ENCODE results near the gene EVL.
"Not testable (repeated sequence)": the region's sequence is repeated elsewhere in the genome, so short reads cannot be mapped to it uniquely, and the experiment has no call there.

EVL gene

DNA sequence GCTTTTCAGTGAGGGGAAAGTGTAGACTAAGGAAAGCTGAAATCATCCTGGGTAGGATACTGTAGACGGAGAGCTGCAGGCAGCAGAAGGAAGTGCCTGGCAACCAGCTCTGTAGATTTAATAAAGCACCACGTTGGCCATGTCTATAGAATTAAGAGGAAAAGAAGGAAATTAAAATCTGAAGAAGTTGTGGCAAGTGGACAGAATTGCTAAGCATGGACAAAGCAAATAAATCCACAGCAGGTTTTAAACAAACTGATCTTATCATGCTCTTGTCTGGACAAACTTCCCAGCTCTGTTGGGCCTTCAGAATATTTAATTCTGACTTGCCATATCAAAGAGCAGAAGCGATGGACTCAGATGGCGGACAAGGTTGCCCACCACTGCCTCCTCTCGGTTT, 27.2 kb upstream of the EVL start:
- no peak for ATAC-seq

GRCh38 chr14:100039903-100040302, 25.3 kb upstream of the EVL start:
- ATAC-seq: no peak

GRCh38 chr14:100041271-100041670, 24.0 kb upstream of the EVL start:
- no peak for ATAC-seq

GRCh38 chr14:100042286-100042685, 22.9 kb upstream of the EVL start:
- no peak for ATAC-seq

DNA sequence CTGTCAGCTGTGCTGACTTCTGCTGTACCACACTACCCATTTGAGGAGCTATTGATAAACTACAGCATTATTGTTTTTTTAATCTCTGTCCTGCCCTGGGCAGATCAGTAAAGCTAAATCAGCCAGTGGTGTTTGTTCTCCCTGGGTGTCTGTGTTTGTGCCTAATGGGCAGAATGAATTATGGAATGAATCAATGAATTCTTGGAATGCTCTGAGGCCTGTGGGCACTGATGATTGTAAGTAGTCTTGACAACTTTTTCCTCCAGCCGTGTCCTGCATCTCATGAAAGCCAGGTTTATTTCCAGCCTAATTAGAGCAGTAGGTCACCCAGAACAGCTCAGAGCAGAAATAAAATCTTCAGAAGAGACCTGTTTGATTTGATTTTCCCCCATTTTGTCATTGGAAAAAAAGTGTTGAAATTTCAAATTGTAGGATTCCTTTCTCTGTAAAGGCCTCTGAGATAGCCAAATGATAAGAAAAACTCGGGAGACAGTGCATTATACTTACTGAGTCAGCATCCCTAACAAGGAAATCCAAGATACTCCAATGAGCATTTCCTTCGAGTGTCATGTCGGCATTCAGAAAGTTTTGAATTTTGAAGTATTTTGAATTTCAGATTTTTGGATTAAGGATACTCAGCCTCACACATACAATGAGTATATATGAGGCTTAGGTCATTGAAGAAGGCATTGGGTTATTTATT, 19.4 kb upstream of the EVL start:
- ATAC-seq: no peak

DNA sequence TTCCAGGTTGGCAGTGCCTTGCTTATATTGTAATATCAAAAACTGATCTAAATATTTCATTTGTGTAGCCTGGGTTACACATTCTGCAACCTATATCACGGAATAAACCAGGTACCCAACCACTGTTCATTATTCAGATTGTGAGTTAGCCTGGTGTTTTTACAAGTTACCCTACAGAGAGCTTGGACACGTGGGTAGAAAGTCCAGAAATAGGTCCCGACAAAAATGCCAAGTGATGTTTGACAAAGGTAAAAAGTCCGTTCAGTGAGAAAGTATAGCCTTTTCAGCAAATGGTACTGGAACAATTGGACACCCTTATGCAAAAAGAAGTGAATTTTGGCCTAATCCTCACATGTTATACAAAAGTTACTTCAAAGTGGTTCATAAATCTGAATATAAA, 17.6 kb upstream of the EVL start:
- no peak for ATAC-seq

GRCh38 chr14:100048786-100049185, 16.4 kb upstream of the EVL start:
- no peak for ATAC-seq

GRCh38 chr14:100049220-100049619, 16.0 kb upstream of the EVL start:
- no peak for ATAC-seq

DNA sequence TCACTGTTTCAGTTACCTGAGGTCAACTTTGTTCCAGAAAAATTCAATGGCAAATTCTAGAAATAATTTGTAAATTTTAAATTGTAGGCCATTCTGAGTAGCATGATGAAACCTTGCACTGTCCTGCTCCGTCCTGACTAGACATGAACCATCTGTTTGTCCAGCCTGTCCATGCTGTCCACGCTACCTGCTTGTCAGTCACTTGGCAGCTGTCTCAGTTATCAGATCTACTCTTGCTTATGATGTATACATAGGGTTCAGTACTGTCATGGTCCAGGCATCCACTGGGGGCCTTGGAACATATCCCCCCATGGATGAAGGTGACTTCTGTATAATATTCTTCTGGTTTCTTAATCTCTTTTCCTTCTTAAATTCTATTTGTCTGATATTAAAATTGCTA, 14.1 kb upstream of the EVL start:
- ATAC-seq: no peak

DNA sequence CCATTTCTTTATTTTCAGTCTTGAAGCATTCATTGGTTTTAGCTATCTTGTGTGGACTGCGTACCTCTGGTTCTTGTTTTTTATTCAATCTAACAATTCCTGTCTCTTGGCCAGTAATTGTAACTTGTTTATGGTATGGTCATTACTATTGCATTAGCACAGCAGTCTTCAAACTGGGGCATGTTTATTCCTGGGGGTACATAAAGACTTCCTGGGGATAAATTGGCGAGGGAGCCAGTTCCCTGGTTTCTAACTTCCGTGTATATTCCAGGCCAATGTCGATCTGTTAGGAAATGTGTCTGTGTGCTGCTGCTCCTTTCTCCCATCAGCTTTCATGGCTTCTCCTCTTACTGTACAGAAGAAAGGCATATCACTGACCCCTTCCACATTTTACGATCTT, 13.7 kb upstream of the EVL start:
- no peak for ATAC-seq

- ATAC-seq: no peak
Measured at GRCh38 chr14:100052819-100053218, 12.4 kb upstream of the EVL start.

- no peak for ATAC-seq
Measured at GRCh38 chr14:100054316-100055075, 10.7 kb upstream of the EVL start.

- ATAC-seq: no peak
Measured at GRCh38 chr14:100056431-100056830, 8.8 kb upstream of the EVL start.

GRCh38 chr14:100056964-100057795, 8.0 kb upstream of the EVL start:
- peak; percentile 28 to 40 for ATAC-seq

DNA sequence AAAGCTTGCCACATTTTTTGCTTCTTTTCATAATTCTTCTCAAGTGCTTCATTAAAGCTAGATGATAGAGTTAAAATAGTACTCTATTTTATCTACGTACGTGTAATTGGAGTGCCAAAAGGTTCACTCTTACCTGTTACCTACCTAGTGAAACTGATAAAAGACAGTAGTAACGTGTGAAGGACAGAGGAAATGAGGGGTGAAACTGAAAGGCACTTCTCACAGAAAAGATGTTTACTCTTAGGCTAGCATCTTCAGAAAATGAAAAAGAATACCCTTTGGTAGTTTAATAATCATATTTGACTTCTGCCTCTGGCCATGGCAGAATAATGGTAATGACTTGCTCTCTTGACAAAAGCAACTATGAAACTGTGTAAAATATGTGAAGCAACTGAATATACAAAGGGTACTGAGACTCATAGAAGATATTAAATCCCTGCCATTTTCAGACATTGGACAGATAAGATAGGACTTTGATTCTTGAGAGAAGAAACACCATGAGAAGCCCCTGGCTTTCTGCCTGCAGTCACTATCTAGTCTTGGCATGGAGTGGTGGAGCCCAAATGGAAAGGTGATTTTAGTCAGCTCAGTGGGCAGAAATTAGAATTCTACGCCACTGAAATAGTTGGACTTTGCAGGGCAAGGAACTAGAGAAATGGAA, 6.3 kb upstream of the EVL start:
- peak; percentile 52 to 64 for ATAC-seq

- ATAC-seq: no peak
Measured at GRCh38 chr14:100059438-100059781, 5.8 kb upstream of the EVL start.

- no peak for ATAC-seq
Measured at GRCh38 chr14:100060760-100061159, 4.5 kb upstream of the EVL start.

- ATAC-seq: peak; percentile 11 to 15
Measured at GRCh38 chr14:100062590-100062989, 2.6 kb upstream of the EVL start.

DNA sequence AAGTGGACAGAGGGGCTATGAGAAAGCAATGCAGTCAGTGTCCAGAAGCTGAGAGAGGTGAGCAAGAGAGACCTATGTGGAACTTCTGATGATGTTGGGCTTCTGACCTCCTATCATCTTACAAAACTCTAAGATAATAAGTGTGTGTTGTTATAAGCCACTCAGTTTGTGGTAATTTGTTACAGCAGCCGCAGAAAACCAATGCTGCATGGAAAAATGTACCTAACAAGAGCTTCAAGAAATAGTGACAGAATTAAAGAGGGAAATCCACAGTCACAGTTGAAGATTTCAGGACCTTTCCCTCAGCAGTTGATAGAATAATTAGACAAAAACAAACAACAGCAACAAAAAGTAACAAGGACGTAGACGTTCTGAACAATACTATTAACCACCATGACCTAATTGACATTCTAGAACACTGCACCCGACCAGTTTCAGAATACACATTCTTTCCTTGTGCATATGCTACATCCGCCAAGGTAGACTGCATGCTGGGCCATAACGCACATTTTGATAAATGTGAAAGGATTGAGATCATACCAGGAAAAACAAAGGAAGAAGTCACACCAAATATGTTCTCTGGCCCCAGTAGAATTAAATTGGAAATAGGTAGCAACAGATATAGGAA, 1.8 kb upstream of the EVL start:
- peak in 1 of 2 donors; percentile 14 for ATAC-seq

DNA sequence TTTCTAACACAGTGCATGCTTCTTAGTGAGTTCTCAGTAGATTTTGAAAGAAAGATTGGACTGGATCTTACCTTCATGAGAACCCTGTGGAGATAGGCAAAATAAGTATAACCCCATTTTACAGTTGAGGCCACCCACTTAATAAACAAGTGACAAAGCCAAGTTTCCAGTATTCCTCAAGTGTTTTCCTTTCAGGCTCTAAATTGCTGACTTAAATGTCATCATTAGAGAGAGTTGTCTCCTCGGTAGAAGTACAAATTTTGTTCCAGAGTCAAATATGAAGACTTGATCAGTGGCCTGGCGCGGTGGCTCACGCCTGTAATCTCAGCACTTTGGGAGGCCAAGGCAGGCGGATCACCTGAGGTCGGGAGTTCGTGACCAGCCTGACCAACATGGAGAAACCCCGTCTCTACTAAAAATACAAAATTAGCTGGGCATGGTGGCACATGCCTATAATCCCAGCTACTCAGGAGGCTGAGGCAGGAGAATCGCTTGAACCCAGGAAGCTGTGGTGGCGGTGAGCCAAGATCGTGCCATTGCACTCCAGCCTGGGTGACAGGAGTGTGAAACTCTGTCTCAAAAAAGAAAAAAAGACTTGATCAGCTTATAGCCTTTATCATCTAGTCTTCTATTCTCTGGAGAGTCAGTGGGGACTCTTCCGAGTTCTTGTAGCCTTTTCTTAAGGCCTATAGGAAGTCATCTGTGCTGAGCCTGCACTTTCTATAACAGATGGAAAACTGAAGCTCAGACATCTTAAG, 708 bp upstream of the EVL start:
- not testable (repeated sequence) for ATAC-seq

DNA sequence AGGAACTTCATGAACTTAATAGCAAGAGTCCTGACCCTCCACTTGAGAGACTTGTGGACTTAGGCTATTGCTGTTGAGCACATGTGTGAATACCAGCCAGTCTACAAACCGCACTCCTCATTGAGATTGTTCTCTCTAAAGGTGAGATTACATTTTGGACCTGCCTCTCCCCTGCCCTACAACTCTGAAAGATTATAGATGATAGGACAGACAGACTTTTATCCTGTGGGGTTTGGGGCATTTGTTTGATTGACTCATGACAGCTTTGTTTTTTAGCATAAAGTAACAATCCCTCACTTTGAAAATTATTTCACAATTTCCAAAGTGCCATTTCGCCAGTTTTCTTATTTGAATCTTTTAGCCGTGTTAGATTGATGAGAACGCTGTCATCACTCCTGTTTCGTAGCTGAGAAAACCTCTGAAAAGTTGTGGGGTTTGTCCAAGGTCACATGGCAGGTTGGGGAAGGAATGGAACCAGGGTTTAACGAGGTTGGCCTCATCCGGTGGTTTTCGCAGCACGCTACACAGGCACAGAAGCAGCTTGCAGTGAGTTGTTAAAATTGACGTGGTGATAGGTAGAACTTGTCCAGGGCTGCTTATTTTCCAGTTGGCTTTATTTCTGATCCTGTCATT, 836 bp downstream of the EVL start:
- peak; percentile 36 to 39 for ATAC-seq

All from activated CD4-positive, CD25-positive, alpha-beta regulatory T cell treated with anti-CD3 and anti-CD28 coated beads, Interleukin-2, amount 50 U/mL, for 24 hours (primary cell).